Vagina (tissue), 2 donors: ENCODE results near the gene OR1A2.
"Not testable (repeated sequence)": the region's sequence is repeated elsewhere in the genome, so short reads cannot be mapped to it uniquely, and the experiment has no call there.

Experiments
- POLR2A ChIP-seq, 2 donors: fragments of 450-650 bp; IDR thresholded peaks; one replicate each; pipeline ENCODE4 v1.6.1; 2017; ENCODE audit warnings: antibody characterized with exemption in 2 of 2, mild to moderate bottlenecking in 2 of 2, moderate library complexity in 2 of 2
- TF ChIP-seq, protein P1 (sequence below), 3 experiments: fragments of 450-650 bp in 2 of 3; fragments of 200-600 bp in 1 of 3; sonication (generic) in 1 of 3; IDR thresholded peaks; one replicate each; pipeline ENCODE4 v1.5.1; 2017 to 2019; ENCODE audit warnings: antibody characterized with exemption in 3 of 3, mild to moderate bottlenecking in 2 of 3, moderate library complexity in 2 of 3

DNA sequence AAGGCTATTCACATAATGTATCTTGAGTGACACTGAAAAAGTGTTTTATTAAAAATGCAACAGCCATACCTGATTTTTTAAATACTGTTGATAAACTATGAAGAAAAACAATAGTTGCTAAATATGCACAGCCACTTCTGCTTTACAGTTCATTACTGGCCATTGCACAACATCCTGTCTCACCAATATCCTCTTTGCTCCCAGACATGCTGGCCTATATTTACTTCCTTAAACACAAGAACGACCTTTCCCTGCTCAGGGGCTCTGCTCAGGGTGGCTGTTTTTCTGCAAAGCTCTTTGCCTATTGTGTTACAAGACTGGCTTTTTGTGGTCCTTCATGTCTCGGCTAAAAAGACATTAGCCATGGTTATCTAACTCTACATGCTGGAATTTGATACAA, 41.4 kb downstream of the OR1A2 start:
- TF ChIP-seq, protein P1, sequence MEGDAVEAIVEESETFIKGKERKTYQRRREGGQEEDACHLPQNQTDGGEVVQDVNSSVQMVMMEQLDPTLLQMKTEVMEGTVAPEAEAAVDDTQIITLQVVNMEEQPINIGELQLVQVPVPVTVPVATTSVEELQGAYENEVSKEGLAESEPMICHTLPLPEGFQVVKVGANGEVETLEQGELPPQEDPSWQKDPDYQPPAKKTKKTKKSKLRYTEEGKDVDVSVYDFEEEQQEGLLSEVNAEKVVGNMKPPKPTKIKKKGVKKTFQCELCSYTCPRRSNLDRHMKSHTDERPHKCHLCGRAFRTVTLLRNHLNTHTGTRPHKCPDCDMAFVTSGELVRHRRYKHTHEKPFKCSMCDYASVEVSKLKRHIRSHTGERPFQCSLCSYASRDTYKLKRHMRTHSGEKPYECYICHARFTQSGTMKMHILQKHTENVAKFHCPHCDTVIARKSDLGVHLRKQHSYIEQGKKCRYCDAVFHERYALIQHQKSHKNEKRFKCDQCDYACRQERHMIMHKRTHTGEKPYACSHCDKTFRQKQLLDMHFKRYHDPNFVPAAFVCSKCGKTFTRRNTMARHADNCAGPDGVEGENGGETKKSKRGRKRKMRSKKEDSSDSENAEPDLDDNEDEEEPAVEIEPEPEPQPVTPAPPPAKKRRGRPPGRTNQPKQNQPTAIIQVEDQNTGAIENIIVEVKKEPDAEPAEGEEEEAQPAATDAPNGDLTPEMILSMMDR (IDR thresholded peaks at IDR 0.05): not testable (repeated sequence)
- not testable (repeated sequence) for TF ChIP-seq POLR2A (IDR thresholded peaks at IDR 0.05)
